PC-9 (cell line): Measurements from ENCODE around the gene COL24A1. TPM values are rescaled to one million over a fixed set of nuclear protein-coding genes. Genes with fewer than 3 reads are reported as not detected.

Source experiments
- BruUV-seq: library from RNA; stranded (reverse); fragments of 400-500 nt; replicated peaks from 2 replicates; lab custom pipeline; 2021; lab: Mats Ljungman, UMichigan
- CTCF ChIA-PET: fragments of 300-600 bp; sonication (Branson Sonifier 250); formaldehyde crosslinking; loops from one replicate; lab custom pipeline; 2022; ENCODE audit warnings: antibody characterized with exemption; lab: Charles Lee
- POLR2A ChIA-PET: fragments of 300-600 bp; sonication (Branson Sonifier 250); formaldehyde crosslinking; loops from one replicate; lab custom pipeline; 2022; ENCODE audit warnings: antibody characterized with exemption; ENCODE audit not compliant: unreplicated experiment; lab: Charles Lee
- DNase-seq, 2 experiments: peaks; one replicate each; pipeline versions ENCODE4 v3.0.0 to v3.0.0-alpha.2; 2015 to 2022; ENCODE audit warnings: mixed read lengths in 1 of 2
- H2AFZ ChIP-seq: fragments of 200-600 bp; sonication (generic); 2 replicates; pipeline ENCODE4 v1.8.1; 2017; ENCODE audit warnings: antibody characterized with exemption
- H3F3A ChIP-seq: fragments of 200-600 bp; sonication (generic); 2 replicates; pipeline ENCODE4 v1.8.1; 2017; ENCODE audit warnings: antibody characterized with exemption, mild to moderate bottlenecking, low read depth; ENCODE audit not compliant: insufficient read depth
- H3K27ac ChIP-seq: fragments of 200-600 bp; sonication (generic); 2 replicates; pipeline ENCODE4 v1.6.1; 2016; ENCODE audit warnings: mixed run types
- H3K27me3 ChIP-seq: fragments of 200-600 bp; sonication (generic); 2 replicates; pipeline ENCODE4 v1.6.1; 2016; ENCODE audit warnings: low read depth, mixed run types; ENCODE audit not compliant: insufficient read depth
- H3K36me3 ChIP-seq: fragments of 200-600 bp; sonication (generic); 2 replicates; pipeline ENCODE4 v1.6.1; 2016; ENCODE audit warnings: low read depth, mixed run types
- H3K4me1 ChIP-seq: fragments of 200-600 bp; sonication (generic); replicated peaks from 2 replicates; pipeline ENCODE4 v1.6.1; 2016; ENCODE audit warnings: mixed run types; ENCODE audit not compliant: insufficient read depth
- H3K4me2 ChIP-seq: fragments of 200-600 bp; sonication (generic); 2 replicates; pipeline ENCODE4 v1.6.1; 2017; ENCODE audit warnings: mixed run types
- H3K4me3 ChIP-seq: fragments of 200-600 bp; sonication (generic); 2 replicates; pipeline ENCODE4 v1.6.1; 2016; ENCODE audit warnings: mixed run types
- H3K79me2 ChIP-seq: fragments of 200-600 bp; sonication (generic); 2 replicates; pipeline ENCODE4 v1.6.1; 2017; ENCODE audit warnings: low read depth, mixed run types
- H3K9me2 ChIP-seq: fragments of 200-600 bp; sonication (generic); 2 replicates; pipeline ENCODE4 v1.8.1; 2017; ENCODE audit warnings: mild to moderate bottlenecking; ENCODE audit not compliant: insufficient read depth
- H3K9me3 ChIP-seq: fragments of 200-600 bp; sonication (generic); 2 replicates; pipeline ENCODE4 v1.8.1; 2016; ENCODE audit warnings: low read depth; ENCODE audit not compliant: insufficient read depth
- H4K20me1 ChIP-seq: fragments of 200-600 bp; sonication (generic); 2 replicates; pipeline ENCODE4 v1.8.1; 2017; ENCODE audit not compliant: insufficient read depth
- EZH2 ChIP-seq: fragments of 200-600 bp; sonication (generic); IDR thresholded peaks from 2 replicates; pipeline ENCODE4 v1.8.0; 2017; ENCODE audit warnings: antibody characterized with exemption, low read depth
- intact Hi-C: fragments of 100-400 bp; cut with micrococcal nuclease; formaldehyde crosslinking; loops from one replicate; pipeline ENCODE4 v1.10.0; 2022; ENCODE audit not compliant: unreplicated experiment
- total RNA-seq: library from RNA; stranded (reverse); gene quantifications from 2 replicates; pipeline ENCODE4 v1.2.3, GENCODE V29; 2021
- TF ChIP-seq, protein P1 (sequence below): fragments of 200-600 bp; sonication (generic); conservative IDR thresholded peaks from 2 replicates; pipeline ENCODE4 v1.6.1; 2017; ENCODE audit warnings: mixed run types, antibody characterized with exemption, mild to moderate bottlenecking, moderate library complexity

Gene COL24A1
- total RNA-seq, 1 experiment from 2014 or later: 0.15 TPM

GRCh38 chr1:85943945-85944344, 212.6 kb downstream of the COL24A1 start:
- Histone ChIP-seq H3K36me3 (no peaks in the 10 kb centered on the region), H3K79me2 (no peaks in the 10 kb centered on the region), H3K27ac (no peak overlapping the region), H2AFZ (no peak overlapping the region), H3K27me3 (no peaks in the 10 kb centered on the region), H3K9me3 (no peaks in the 10 kb centered on the region), H4K20me1 (no peaks in the 10 kb centered on the region), H3K4me1 (no peaks in the 10 kb centered on the region), H3K4me3 (no peak overlapping the region), H3K4me2 (no peak overlapping the region), H3K9me2 (no peaks in the 10 kb centered on the region; the same call in 1 of the 2 replicates), H3F3A (no peaks in the 10 kb centered on the region)
- DNase-seq: no peak
- intact Hi-C loops: no loop called here
- ChIA-PET CTCF (no interaction called here), POLR2A (no interaction called here)
- no TSS peak for BruUV-seq
- TF ChIP-seq EZH2: no peak
- TF ChIP-seq, protein P1, sequence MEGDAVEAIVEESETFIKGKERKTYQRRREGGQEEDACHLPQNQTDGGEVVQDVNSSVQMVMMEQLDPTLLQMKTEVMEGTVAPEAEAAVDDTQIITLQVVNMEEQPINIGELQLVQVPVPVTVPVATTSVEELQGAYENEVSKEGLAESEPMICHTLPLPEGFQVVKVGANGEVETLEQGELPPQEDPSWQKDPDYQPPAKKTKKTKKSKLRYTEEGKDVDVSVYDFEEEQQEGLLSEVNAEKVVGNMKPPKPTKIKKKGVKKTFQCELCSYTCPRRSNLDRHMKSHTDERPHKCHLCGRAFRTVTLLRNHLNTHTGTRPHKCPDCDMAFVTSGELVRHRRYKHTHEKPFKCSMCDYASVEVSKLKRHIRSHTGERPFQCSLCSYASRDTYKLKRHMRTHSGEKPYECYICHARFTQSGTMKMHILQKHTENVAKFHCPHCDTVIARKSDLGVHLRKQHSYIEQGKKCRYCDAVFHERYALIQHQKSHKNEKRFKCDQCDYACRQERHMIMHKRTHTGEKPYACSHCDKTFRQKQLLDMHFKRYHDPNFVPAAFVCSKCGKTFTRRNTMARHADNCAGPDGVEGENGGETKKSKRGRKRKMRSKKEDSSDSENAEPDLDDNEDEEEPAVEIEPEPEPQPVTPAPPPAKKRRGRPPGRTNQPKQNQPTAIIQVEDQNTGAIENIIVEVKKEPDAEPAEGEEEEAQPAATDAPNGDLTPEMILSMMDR: no peak

GRCh38 chr1:85943526-85943925, 213.0 kb downstream of the COL24A1 start:
- TF ChIP-seq, protein P1: no peak
- TF ChIP-seq EZH2: no peak
- no peaks in the 10 kb centered on the region for H3K36me3 ChIP-seq
- no peak for DNase-seq
- ChIA-PET CTCF (no interaction called here), POLR2A (no interaction called here)
- H3K9me2 ChIP-seq: no peaks in the 10 kb centered on the region; the same call in 1 of the 2 replicates
- H3K4me3 ChIP-seq: no peak overlapping the region
- BruUV-seq: no TSS peak
- no peak overlapping the region for H2AFZ ChIP-seq
- no peaks in the 10 kb centered on the region for H3K9me3 ChIP-seq
- H3K4me1 ChIP-seq: no peaks in the 10 kb centered on the region
- H3K4me2 ChIP-seq: no peak overlapping the region
- no peaks in the 10 kb centered on the region for H3K79me2 ChIP-seq
- no peaks in the 10 kb centered on the region for H3K27me3 ChIP-seq
- H3K27ac ChIP-seq: no peak overlapping the region
- no peaks in the 10 kb centered on the region for H3F3A ChIP-seq
- H4K20me1 ChIP-seq: no peaks in the 10 kb centered on the region
- intact Hi-C loops: no loop called here

GRCh38 chr1:85940656-85941306, 215.8 kb downstream of the COL24A1 start:
- Histone ChIP-seq H3K4me3 (no peak overlapping the region), H3K9me2 (no peaks in the 10 kb centered on the region), H3K4me2 (no peak overlapping the region), H2AFZ (no peak overlapping the region), H3K9me3 (no peaks in the 10 kb centered on the region), H3K4me1 (no peaks in the 10 kb centered on the region), H3K27me3 (no peaks in the 10 kb centered on the region), H3K79me2 (no peaks in the 10 kb centered on the region), H3K27ac (no peak overlapping the region), H4K20me1 (no peaks in the 10 kb centered on the region), H3K36me3 (no peaks in the 10 kb centered on the region), H3F3A (no peaks in the 10 kb centered on the region)
- no peak for DNase-seq
- BruUV-seq: no TSS peak
- intact Hi-C loops: no loop called here
- ChIA-PET CTCF (no interaction called here), POLR2A (interaction anchor here (0.6 kb wide), 1 partner anchor 35 kb away, joined by 3 read pairs; no protein-coding TSS in a partner anchor)
- TF ChIP-seq, protein P1: no peak
- TF ChIP-seq EZH2: no peak
